ENCODE data around the gene SDR39U1. TPM values are rescaled to one million over a fixed set of nuclear protein-coding genes. Genes with fewer than 3 reads are reported as not detected.

The SDR39U1 gene
- total and polyA plus RNA-seq, 2 donors from 2014 or later: 62.3 to 97.8 TPM

- no peaks in the 10 kb centered on the region for H3K9me3 ChIP-seq (ENCODE audit: control insufficient read depth in 2 of 3, insufficient read depth in 1 of 3, low read length in 3 of 3)
- FAIRE-seq (no peak), DNase-seq (no peak)
- peak overlapping the region in 1 of 3 donors; percentile 68 for H3K9ac ChIP-seq (ENCODE audit: low read length in 3 of 3)
- peak overlapping the region in 2 of 3 donors; percentile 66 to 67 for H3K4me3 ChIP-seq (ENCODE audit: low read length in 3 of 3)
- no peaks in the 10 kb centered on the region for H3K27me3 ChIP-seq (ENCODE audit: control insufficient read depth, insufficient read depth, low read length)
- TF ChIP-seq CTCF (IDR thresholded peaks at IDR 0.05; ENCODE audit: borderline replicate concordance, extremely low read depth, insufficient read depth): no peak
- peaks cover 13 to 21% (median 19%) of the 10 kb centered on the region in 3 donors for H3K4me1 ChIP-seq (ENCODE audit: control insufficient read depth in 2 of 3, insufficient read depth in 2 of 3, low read depth in 1 of 3, low read length in 3 of 3)
- no peaks in the 10 kb centered on the region for H3K36me3 ChIP-seq (ENCODE audit: control insufficient read depth in 2 of 3, insufficient read depth in 3 of 3, low read length in 3 of 3)
- H3K27ac ChIP-seq (ENCODE audit: low read depth in 2 of 2, low read length in 2 of 2): no peak overlapping the region
- intact Hi-C loops (cut with DNase I): no loop called here
Observed at GRCh38 chr14:24399999-24400718, 42.4 kb downstream of the SDR39U1 start.

- peak overlapping the region; percentile 66 to 69 (median 67) for H3K4me3 ChIP-seq (ENCODE audit: low read length in 3 of 3)
- intact Hi-C loops (cut with DNase I): no loop called here
- H3K9me3 ChIP-seq (ENCODE audit: control insufficient read depth in 2 of 3, insufficient read depth in 1 of 3, low read length in 3 of 3): no peaks in the 10 kb centered on the region
- no peak for TF ChIP-seq CTCF (IDR thresholded peaks at IDR 0.05; ENCODE audit: borderline replicate concordance, extremely low read depth, insufficient read depth)
- H3K27me3 ChIP-seq (ENCODE audit: control insufficient read depth, insufficient read depth, low read length): no peaks in the 10 kb centered on the region
- H3K4me1 ChIP-seq (ENCODE audit: control insufficient read depth in 2 of 3, insufficient read depth in 2 of 3, low read depth in 1 of 3, low read length in 3 of 3): peaks cover 13 to 21% (median 17%) of the 10 kb centered on the region in 3 donors
- no peaks in the 10 kb centered on the region for H3K36me3 ChIP-seq (ENCODE audit: control insufficient read depth in 2 of 3, insufficient read depth in 3 of 3, low read length in 3 of 3)
- no peak overlapping the region for H3K27ac ChIP-seq (ENCODE audit: low read depth in 2 of 2, low read length in 2 of 2)
- peak overlapping the region; percentile 16 to 68 (median 50) for H3K9ac ChIP-seq (ENCODE audit: low read length in 3 of 3)
- DNase-seq (peak in 2 of 5 donors; percentile 24 to 75), FAIRE-seq (no peak)
Observed at GRCh38 chr14:24399447-24399822, 43.1 kb downstream of the SDR39U1 start.

DNA sequence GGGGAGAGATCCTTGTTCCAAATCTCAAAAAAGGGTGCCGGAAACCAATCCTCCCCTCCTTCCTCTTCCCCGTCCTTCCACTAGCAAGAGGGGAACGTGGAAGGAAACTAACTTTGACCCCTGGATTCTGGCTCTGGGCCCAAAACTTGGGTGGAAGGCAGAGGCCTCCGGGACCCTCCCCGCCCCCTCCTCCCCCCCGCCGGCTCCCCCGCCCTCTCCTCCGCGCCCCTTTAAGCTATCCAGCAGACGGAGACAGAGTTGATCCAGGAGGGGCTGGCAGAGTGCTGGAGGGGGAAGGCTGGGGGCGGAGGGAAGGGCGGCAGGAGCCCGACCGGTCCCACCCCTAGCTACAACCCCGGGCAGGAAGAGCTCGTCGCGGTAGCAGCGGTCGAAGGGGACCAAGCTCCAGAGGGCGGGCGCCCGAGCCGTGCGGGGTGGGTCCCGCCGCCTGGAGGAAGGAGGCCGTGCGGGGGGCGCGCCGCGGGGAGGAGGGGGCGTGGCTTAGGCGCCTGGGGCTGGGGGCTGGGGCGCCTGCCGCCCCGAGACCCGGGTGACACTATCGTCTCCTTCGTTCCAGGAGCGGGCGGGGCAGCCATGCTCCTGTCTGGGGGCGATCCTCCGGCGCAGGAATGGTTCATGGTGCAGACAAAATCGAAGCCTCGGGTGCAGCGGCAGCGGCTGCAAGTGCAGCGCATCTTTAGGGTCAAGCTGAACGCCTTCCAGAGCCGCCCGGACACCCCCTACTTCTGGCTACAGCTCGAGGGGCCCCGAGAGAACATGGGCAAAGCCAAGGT is 43.7 kb downstream of the SDR39U1 start, which contains the start of gene NYNRIN:
Gene NYNRIN, plus strand, starts transcription at position 351 of the 794 bp plus-strand sequence. Its CDS starts 244 bp downstream, at position 595.
- FAIRE-seq (no peak), DNase-seq (peak; percentile 77 to 92 (median 88))
- Histone ChIP-seq H3K27ac (ENCODE audit: low read depth in 2 of 2, low read length in 2 of 2) (peak within 1 kb of the TSS; percentile 40 to 59), H3K9ac (ENCODE audit: low read length in 3 of 3) (peak within 1 kb of the TSS; percentile 16 to 68 (median 50)), H3K4me1 (ENCODE audit: control insufficient read depth in 2 of 3, insufficient read depth in 2 of 3, low read depth in 1 of 3, low read length in 3 of 3) (peaks cover 13 to 21% (median 17%) of the 10 kb centered on the region in 3 donors), H3K4me3 (ENCODE audit: low read length in 3 of 3) (peak within 1 kb of the TSS; percentile 66 to 69 (median 67)), H3K36me3 (ENCODE audit: control insufficient read depth in 2 of 3, insufficient read depth in 3 of 3, low read length in 3 of 3) (no peaks in the 10 kb centered on the region), H3K9me3 (ENCODE audit: control insufficient read depth in 2 of 3, insufficient read depth in 1 of 3, low read length in 3 of 3) (no peaks in the 10 kb centered on the region), H3K27me3 (ENCODE audit: control insufficient read depth, insufficient read depth, low read length) (no peaks in the 10 kb centered on the region)
- no peak for TF ChIP-seq CTCF (IDR thresholded peaks at IDR 0.05; ENCODE audit: borderline replicate concordance, extremely low read depth, insufficient read depth)
- intact Hi-C loops (cut with DNase I): no loop called here

Measured in kidney (tissue), 14 donors.